ENCODE measurements around the gene MGP. TPM values are rescaled to one million over a fixed set of nuclear protein-coding genes. Genes with fewer than 3 reads are reported as not detected.

MGP gene
- total and polyA plus RNA-seq, 3 donors from 2014 or later: 56.7 to 656 (median 76.8) TPM

DNA sequence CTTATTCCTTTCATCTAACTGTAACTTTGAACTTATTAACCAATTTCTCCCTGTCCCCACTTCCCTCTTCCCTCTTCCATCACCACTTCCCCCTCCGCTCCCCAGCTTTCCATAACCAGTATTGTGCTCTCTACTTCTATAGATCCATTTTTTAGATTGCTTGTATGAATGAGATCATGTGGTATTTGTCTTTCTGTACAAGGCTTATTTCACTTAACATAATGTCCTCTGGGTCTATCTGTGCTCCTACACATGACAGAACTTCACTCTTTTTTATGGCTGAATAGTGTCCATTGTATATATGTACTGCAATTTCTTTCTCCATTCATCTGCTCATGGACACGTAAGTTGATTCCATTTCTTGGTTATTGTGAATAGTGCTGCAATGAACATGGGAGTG lies 38.3 kb upstream of the MGP start:
- H3K27me3 ChIP-seq: no peaks in the 10 kb centered on the region
- WGBS, 2 donors: 94 to 96% methylated on average over 2 of the region's 2 CpGs
- no peak for DNase-seq
- H3K4me1 ChIP-seq: peaks cover 3% of the 10 kb centered on the region
- H3K36me3 ChIP-seq (ENCODE audit: low read depth, missing control alignments): no peaks in the 10 kb centered on the region
- no peaks in the 10 kb centered on the region for H3K9me3 ChIP-seq
- intact Hi-C loops (cut with DNase I; ENCODE audit: low total_unique reads): no loop called here
- no peak for TF ChIP-seq POLR2A (IDR thresholded peaks at IDR 0.05)
- TF ChIP-seq, protein P1, sequence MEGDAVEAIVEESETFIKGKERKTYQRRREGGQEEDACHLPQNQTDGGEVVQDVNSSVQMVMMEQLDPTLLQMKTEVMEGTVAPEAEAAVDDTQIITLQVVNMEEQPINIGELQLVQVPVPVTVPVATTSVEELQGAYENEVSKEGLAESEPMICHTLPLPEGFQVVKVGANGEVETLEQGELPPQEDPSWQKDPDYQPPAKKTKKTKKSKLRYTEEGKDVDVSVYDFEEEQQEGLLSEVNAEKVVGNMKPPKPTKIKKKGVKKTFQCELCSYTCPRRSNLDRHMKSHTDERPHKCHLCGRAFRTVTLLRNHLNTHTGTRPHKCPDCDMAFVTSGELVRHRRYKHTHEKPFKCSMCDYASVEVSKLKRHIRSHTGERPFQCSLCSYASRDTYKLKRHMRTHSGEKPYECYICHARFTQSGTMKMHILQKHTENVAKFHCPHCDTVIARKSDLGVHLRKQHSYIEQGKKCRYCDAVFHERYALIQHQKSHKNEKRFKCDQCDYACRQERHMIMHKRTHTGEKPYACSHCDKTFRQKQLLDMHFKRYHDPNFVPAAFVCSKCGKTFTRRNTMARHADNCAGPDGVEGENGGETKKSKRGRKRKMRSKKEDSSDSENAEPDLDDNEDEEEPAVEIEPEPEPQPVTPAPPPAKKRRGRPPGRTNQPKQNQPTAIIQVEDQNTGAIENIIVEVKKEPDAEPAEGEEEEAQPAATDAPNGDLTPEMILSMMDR (IDR thresholded peaks at IDR 0.05): no peak
- no peak overlapping the region for H3K27ac ChIP-seq
- H3K4me3 ChIP-seq: no peak overlapping the region

DNA sequence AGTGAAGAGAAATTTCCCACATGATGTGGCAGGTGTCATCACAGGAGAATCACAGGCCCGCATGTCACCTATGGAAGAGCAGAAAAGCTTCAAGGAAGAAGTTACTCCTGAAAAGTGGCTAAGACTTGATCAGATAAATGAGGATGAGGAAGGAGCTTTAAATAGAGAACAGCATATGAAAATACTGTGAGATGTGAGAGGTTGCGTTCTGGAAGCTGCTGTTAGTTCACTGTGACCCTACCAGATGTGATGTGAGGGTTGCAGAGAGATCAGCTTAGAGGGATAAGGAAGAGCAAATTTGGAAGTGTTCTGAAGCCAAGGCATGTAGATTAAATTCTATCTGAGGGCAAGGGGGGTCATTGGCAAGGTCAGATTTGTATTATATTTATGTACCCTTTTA lies 35.6 kb upstream of the MGP start:
- intact Hi-C loops (cut with DNase I; ENCODE audit: low total_unique reads): no loop called here
- H3K27ac ChIP-seq: no peak overlapping the region
- no peaks in the 10 kb centered on the region for H3K36me3 ChIP-seq (ENCODE audit: low read depth, missing control alignments)
- no peaks in the 10 kb centered on the region for H3K27me3 ChIP-seq
- DNase-seq: no peak
- TF ChIP-seq, protein P1 (IDR thresholded peaks at IDR 0.05): no peak
- no peak for TF ChIP-seq POLR2A (IDR thresholded peaks at IDR 0.05)
- H3K9me3 ChIP-seq: no peaks in the 10 kb centered on the region
- WGBS, 2 donors: 76 to 82% methylated on average over 2 of the region's 2 CpGs
- H3K4me1 ChIP-seq: no peaks in the 10 kb centered on the region
- no peak overlapping the region for H3K4me3 ChIP-seq

DNA sequence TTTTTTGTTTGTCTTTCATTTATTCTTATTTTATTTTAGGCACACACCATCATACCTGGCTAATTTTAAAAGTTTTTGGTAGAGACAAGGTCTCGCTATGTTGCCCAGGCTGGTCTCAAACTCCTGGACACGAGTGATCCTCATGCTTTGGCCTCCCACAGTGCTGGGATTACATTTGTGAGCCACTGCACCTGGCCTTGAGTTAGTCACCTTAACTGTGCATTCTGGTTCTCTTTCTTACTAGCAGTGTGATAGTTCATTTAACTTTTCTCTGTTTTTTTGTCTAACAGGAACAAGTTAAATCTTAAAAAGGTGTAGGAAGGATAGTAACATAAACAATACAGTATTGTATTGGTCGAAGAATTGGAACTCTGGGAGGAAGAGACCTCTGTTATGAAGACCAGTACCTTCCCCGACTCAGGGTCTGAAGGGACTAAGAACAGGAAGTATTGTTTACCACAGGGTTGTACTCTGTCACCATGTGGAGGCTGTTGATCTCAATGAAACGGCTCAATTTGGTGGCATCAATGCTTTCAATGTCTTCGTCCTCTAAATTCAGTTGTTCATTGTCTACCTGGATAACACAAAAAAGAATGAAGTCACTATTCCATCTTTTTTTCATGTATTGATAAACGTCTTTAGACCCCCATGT lies 34.9 kb upstream of the MGP start:
- Histone ChIP-seq H3K27ac (no peak overlapping the region), H3K4me1 (no peaks in the 10 kb centered on the region), H3K4me3 (no peak overlapping the region), H3K27me3 (no peaks in the 10 kb centered on the region), H3K36me3 (ENCODE audit: low read depth, missing control alignments) (no peaks in the 10 kb centered on the region), H3K9me3 (no peaks in the 10 kb centered on the region)
- TF ChIP-seq POLR2A (IDR thresholded peaks at IDR 0.05): no peak
- TF ChIP-seq, protein P1 (IDR thresholded peaks at IDR 0.05): no peak
- intact Hi-C loops (cut with DNase I; ENCODE audit: low total_unique reads): no loop called here
- 83 to 84% methylated on average over 7 of the region's 7 CpGs for WGBS, 2 donors
- DNase-seq: no peak

DNA sequence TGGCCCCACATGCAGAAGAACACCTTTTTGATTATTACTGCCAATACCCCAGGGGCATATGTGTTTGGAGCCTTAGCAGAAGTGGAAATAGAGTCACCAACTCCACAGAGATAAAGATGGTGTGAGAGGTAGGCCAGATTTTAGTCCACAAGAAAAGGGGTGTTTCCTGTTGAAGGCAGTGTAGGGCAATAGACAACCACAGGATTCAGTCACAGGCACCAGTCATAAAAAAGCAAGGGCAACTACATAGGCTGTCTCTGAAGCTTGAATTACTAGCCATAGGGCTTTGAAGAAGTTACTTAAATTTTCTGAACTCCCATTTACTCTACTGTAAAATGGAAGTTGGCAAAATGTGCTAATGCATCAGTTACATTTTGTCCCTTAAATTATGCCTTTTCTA lies 33.8 kb upstream of the MGP start:
- Histone ChIP-seq H3K27ac (no peak overlapping the region), H3K4me1 (no peaks in the 10 kb centered on the region), H3K27me3 (no peaks in the 10 kb centered on the region), H3K4me3 (no peak overlapping the region), H3K36me3 (ENCODE audit: low read depth, missing control alignments) (no peaks in the 10 kb centered on the region), H3K9me3 (no peaks in the 10 kb centered on the region)
- no peak for TF ChIP-seq POLR2A (IDR thresholded peaks at IDR 0.05)
- TF ChIP-seq, protein P1 (IDR thresholded peaks at IDR 0.05): no peak
- intact Hi-C loops (cut with DNase I; ENCODE audit: low total_unique reads): no loop called here
- DNase-seq: no peak

DNA sequence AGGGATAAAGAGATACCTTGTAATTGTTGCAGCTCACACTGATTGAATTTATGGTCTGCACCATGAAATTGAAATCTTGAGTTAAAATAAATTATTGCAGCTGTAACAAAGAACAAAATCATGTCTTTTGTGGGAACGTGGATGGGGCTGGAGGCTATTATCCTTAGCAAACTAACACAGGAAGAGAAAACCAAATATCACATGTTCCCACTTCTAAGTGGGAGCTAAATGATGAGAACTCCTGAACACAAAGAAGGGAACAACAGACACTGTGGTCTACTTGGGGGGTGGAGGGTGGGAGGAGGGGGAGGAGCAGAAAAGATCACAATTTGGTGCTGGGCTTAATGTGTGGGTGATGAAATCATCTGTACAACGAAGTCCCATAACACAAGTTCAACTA lies 30.1 kb upstream of the MGP start:
- DNase-seq: no peak
- Histone ChIP-seq H3K27me3 (no peaks in the 10 kb centered on the region), H3K36me3 (ENCODE audit: low read depth, missing control alignments) (no peaks in the 10 kb centered on the region), H3K4me3 (no peak overlapping the region), H3K4me1 (no peaks in the 10 kb centered on the region), H3K27ac (no peak overlapping the region), H3K9me3 (no peaks in the 10 kb centered on the region)
- WGBS, 2 donors: 51 to 71% methylated on average over 2 of the region's 2 CpGs
- TF ChIP-seq, protein P1 (IDR thresholded peaks at IDR 0.05): no peak
- no peak for TF ChIP-seq POLR2A (IDR thresholded peaks at IDR 0.05)
- intact Hi-C loops (cut with DNase I; ENCODE audit: low total_unique reads): no loop called here

All from testis (tissue), 3 donors.